AG04449 (cell line): ENCODE measurements around the gene RNF130.
"Not testable (repeated sequence)": the region's sequence is repeated elsewhere in the genome, so short reads cannot be mapped to it uniquely, and the experiment has no call there.

Experiments used
- CTCF ChIA-PET: fragments of 350-600 bp; formaldehyde crosslinking; extraction: SDS; loops from one replicate; lab custom pipeline; 2021; ENCODE audit warnings: antibody characterized with exemption; lab: Yijun Ruan, JAX
- POLR2A ChIA-PET: fragments of 400-600, 350-600 bp; formaldehyde crosslinking; extraction: SDS; loops from one replicate; lab custom pipeline; 2020; ENCODE audit warnings: antibody characterized with exemption, inconsistent platforms; lab: Yijun Ruan, JAX
- DNase-seq: peaks from one replicate; pipeline ENCODE4 v3.0.0-alpha.2; 2010; ENCODE audit warnings: low read depth, low spot score
- H3K4me3 ChIP-seq: 2 replicates; pipeline ENCODE4 v1.5.1; 2011; ENCODE audit warnings: low read depth, mild to moderate bottlenecking, control low read depth, low read length
- TF ChIP-seq, protein P1 (sequence below): IDR thresholded peaks from one replicate; pipeline ENCODE4 v1.5.1; 2011; ENCODE audit warnings: mild to moderate bottlenecking, moderate library complexity, low read length, control low read depth, inconsistent platforms; ENCODE audit not compliant: insufficient read depth; ENCODE audit errors: missing control alignments

Gene RNF130

GRCh38 chr5:179967489-179967888, 104.1 kb downstream of the RNF130 start:
- ChIA-PET POLR2A (no interaction called here), CTCF (no interaction called here)
- TF ChIP-seq, protein P1, sequence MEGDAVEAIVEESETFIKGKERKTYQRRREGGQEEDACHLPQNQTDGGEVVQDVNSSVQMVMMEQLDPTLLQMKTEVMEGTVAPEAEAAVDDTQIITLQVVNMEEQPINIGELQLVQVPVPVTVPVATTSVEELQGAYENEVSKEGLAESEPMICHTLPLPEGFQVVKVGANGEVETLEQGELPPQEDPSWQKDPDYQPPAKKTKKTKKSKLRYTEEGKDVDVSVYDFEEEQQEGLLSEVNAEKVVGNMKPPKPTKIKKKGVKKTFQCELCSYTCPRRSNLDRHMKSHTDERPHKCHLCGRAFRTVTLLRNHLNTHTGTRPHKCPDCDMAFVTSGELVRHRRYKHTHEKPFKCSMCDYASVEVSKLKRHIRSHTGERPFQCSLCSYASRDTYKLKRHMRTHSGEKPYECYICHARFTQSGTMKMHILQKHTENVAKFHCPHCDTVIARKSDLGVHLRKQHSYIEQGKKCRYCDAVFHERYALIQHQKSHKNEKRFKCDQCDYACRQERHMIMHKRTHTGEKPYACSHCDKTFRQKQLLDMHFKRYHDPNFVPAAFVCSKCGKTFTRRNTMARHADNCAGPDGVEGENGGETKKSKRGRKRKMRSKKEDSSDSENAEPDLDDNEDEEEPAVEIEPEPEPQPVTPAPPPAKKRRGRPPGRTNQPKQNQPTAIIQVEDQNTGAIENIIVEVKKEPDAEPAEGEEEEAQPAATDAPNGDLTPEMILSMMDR, result no peak
- no peak overlapping the region for H3K4me3 ChIP-seq
- DNase-seq, result no peak

DNA sequence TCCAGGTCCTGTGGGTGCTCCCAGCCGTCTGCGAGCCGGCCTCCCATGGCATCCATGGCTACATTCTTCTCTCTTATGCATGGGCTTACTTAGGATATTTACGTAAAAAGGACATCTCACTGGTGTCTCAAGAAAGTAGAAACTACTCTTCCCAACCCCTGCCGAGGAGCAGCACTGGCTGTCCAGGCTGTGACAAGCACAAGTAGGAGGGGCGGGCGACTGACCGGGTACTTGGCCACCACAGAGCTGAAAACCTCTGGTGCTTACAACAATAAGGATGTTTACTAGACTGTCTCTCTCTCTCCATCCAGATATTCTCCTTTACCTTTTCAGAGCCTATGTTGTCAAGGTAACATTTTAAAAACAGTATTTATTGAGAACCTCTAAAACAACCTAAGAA, 107.5 kb downstream of the RNF130 start:
- TF ChIP-seq, protein P1, result no peak
- H3K4me3 ChIP-seq, result no peak overlapping the region
- ChIA-PET POLR2A (no interaction called here), CTCF (no interaction called here)
- DNase-seq, result no peak

GRCh38 chr5:179963375-179963774, 108.2 kb downstream of the RNF130 start:
- POLR2A ChIA-PET, result no interaction called here
- no peak overlapping the region for H3K4me3 ChIP-seq
- TF ChIP-seq, protein P1, result no peak
- CTCF ChIA-PET, result no interaction called here
- no peak for DNase-seq

DNA sequence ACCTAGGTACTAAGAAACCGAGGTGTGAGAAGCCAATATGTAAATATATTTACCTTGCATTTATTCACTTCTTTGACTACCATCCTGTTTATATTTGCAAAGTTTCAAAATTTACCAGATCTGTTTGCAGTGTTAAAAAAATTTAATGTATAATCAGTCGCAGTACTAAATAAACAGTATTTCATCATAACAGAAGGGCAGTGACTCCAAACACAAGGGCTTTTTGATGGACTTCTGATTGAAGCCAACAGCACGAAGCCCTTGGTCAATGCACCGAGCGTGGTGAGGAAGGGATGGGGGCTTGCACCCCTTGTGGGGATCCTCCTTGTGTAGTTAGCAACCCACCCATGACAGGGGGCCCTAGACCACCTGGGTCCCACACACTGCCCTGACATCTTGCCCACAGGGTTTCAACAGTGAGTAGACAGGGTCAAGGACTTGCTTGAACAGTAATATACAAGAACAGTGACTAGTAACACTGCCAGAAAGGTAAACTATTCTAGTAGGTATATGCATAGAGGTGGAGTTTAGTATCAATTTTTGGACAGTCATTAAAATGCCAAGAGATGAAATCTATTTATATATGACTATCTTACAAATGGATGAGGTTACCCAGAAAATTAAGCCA, 111.2 kb downstream of the RNF130 start:
- TF ChIP-seq, protein P1, result no peak
- no peak overlapping the region for H3K4me3 ChIP-seq
- DNase-seq, result no peak
- ChIA-PET POLR2A (no interaction called here), CTCF (no interaction called here)

GRCh38 chr5:179959641-179960040, 111.9 kb downstream of the RNF130 start:
- TF ChIP-seq, protein P1, result no peak
- no peak overlapping the region for H3K4me3 ChIP-seq
- ChIA-PET POLR2A (no interaction called here), CTCF (no interaction called here)
- no peak for DNase-seq

GRCh38 chr5:179959118-179959517, 112.4 kb downstream of the RNF130 start:
- CTCF ChIA-PET, POLR2A ChIA-PET, H3K4me3 ChIP-seq, DNase-seq: not testable (repeated sequence)

- no peak for DNase-seq
- ChIA-PET POLR2A (no interaction called here), CTCF (no interaction called here)
Observed at GRCh38 chr5:179955630-179956029, 115.9 kb downstream of the RNF130 start.

More at GRCh38 chr5:179955630-179956029, 115.9 kb downstream of the RNF130 start:
- H3K4me3 ChIP-seq, result no peak overlapping the region
- TF ChIP-seq, protein P1, result no peak
